Panc1 (cell line): ENCODE data around the gene CACNA2D3. TPM values are rescaled to one million over a fixed set of nuclear protein-coding genes. Genes with fewer than 3 reads are reported as not detected.

Experiments used
- ATAC-seq: fragments of 200-7000 bp; cut with Tn5 transposase; 2 replicates; pipeline ENCODE4 v1.9.1; 2020; ENCODE audit warnings: mild to moderate bottlenecking, moderate library complexity
- BruUV-seq: library from RNA; stranded (reverse); fragments of 400-500 nt; replicated peaks from 2 replicates; lab custom pipeline; 2021; lab: Mats Ljungman, UMichigan
- CTCF ChIA-PET: fragments of 300-600 bp; sonication (Branson Sonifier 250); formaldehyde crosslinking; loops from one replicate; lab custom pipeline; 2022; ENCODE audit warnings: antibody characterized with exemption; lab: Charles Lee
- POLR2A ChIA-PET: fragments of 300-600 bp; sonication (Branson Sonifier 250); formaldehyde crosslinking; loops from one replicate; lab custom pipeline; 2022; ENCODE audit warnings: antibody characterized with exemption; lab: Charles Lee
- DNase-seq: peaks from one replicate; pipeline ENCODE4 v3.0.0-alpha.2; 2010; ENCODE audit warnings: low read depth, low spot score
- H3K27ac ChIP-seq: 2 replicates; pipeline ENCODE4 v1.5.1; 2011; ENCODE audit warnings: mild to moderate bottlenecking, low read length, inconsistent platforms
- H3K27me3 ChIP-seq: fragments of 200-500 bp; sonication (Bioruptor generic); 2 replicates; pipeline ENCODE4 v1.6.0; 2014; ENCODE audit warnings: low read length, inconsistent platforms; ENCODE audit not compliant: control insufficient read depth, insufficient read depth
- H3K36me3 ChIP-seq: fragments of 200-500 bp; sonication (Bioruptor generic); 2 replicates; pipeline ENCODE4 v1.5.1; 2014; ENCODE audit warnings: inconsistent platforms, mild to moderate bottlenecking, low read length, moderate library complexity; ENCODE audit not compliant: control insufficient read depth, insufficient read depth
- H3K4me1 ChIP-seq: 2 replicates; pipeline ENCODE4 v1.5.1; 2011; ENCODE audit warnings: inconsistent platforms, mild to moderate bottlenecking, low read length, moderate library complexity; ENCODE audit not compliant: control insufficient read depth, insufficient read depth
- H3K4me3 ChIP-seq, 2 experiments: 2 replicates each; pipeline ENCODE4 v1.5.1; 2011 to 2012; ENCODE audit warnings: low read depth in 2 of 2, low read length in 2 of 2, mild to moderate bottlenecking in 2 of 2, inconsistent platforms in 1 of 2, moderate library complexity in 1 of 2
- H3K9me3 ChIP-seq: fragments of 200-500 bp; sonication (Bioruptor generic); 2 replicates; pipeline ENCODE4 v1.5.1; 2014; ENCODE audit warnings: low read depth, mild to moderate bottlenecking, inconsistent platforms, low read length, moderate library complexity; ENCODE audit not compliant: control insufficient read depth, insufficient read depth
- POLR2AphosphoS5 ChIP-seq: IDR thresholded peaks from 2 replicates; pipeline ENCODE4 v1.6.1; 2012; ENCODE audit warnings: mild to moderate bottlenecking, low read depth, low read length, moderate library complexity
- SIN3A ChIP-seq: IDR thresholded peaks from 2 replicates; pipeline ENCODE4 v1.6.1; 2012; ENCODE audit warnings: low read depth, mild to moderate bottlenecking, low read length, moderate library complexity, borderline replicate concordance; ENCODE audit not compliant: insufficient read depth
- TCF7L2 ChIP-seq: IDR thresholded peaks from 2 replicates; pipeline ENCODE4 v1.6.1; 2011; ENCODE audit warnings: mild to moderate bottlenecking, low read depth, low read length, inconsistent platforms
- in situ Hi-C: cut with HindIII; loops from 2 replicates; pipeline ENCODE4 v1.10.0; 2016; ENCODE audit warnings: low sequenced_read_pairs, low pct_unique_long_range_greater_than_20kb
- intact Hi-C: fragments of 100-400 bp; cut with micrococcal nuclease; formaldehyde crosslinking; loops from one replicate; pipeline ENCODE4 v1.10.0; 2022; ENCODE audit not compliant: unreplicated experiment
- total RNA-seq: library from RNA; stranded (reverse); gene quantifications from one replicate; pipeline ENCODE4 v1.2.1, GENCODE V29; 2021; ENCODE audit not compliant: unreplicated experiment
- TF ChIP-seq, protein P1 (sequence below), 2 experiments: IDR thresholded peaks; 2 replicates each; pipeline ENCODE4 v1.6.1; 2011 to 2012; ENCODE audit warnings: low read depth in 2 of 2, control low read depth in 1 of 2, low read length in 1 of 2, mild to moderate bottlenecking in 1 of 2, moderate library complexity in 1 of 2; ENCODE audit not compliant: insufficient read depth in 1 of 2
- TF ChIP-seq, protein P2 (sequence below): fragments of 450-650 bp; IDR thresholded peaks from 2 replicates; pipeline ENCODE4 v1.5.1; 2017; ENCODE audit warnings: mild to moderate bottlenecking

CACNA2D3 gene
- total RNA-seq, 1 experiment from 2014 or later: 0.41 TPM

GRCh38 chr3:54202651-54203248 is 80.4 kb downstream of the CACNA2D3 start:
- Histone ChIP-seq H3K4me3 (no peak overlapping the region), H3K9me3 (no peaks in the 10 kb centered on the region), H3K36me3 (no peaks in the 10 kb centered on the region), H3K27me3 (no peaks in the 10 kb centered on the region; the same call in 1 of the 2 replicates), H3K27ac (no peak overlapping the region), H3K4me1 (no peaks in the 10 kb centered on the region)
- POLR2A ChIA-PET: no interaction called here
- ATAC-seq (no peak), DNase-seq (no peak)
- intact Hi-C loops: no loop called here
- no TSS peak for BruUV-seq
- in situ Hi-C loops: no loop called here
- CTCF ChIA-PET: no interaction called here
- no peak for TF ChIP-seq TCF7L2

DNA sequence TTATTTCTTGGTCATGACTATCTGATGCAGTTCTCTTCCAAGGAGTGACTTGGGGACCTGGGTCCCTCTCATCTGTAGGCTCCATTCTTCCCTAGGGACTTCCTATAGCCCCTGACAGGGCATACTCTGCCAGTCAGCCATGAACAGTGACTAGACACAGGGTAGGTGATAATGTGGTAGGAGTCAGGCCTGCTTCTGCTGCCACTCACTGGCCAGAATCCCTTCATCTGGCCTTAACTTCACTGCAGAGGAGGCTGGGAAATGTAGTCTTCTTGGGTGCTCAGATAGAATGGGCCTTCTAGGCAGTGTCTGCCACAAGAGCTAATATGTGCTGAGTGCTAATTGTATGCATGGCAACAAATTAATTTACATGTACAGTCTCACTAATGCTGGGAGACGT is 84.5 kb downstream of the CACNA2D3 start:
- no peak overlapping the region for H3K4me3 ChIP-seq
- TF ChIP-seq POLR2AphosphoS5 (no peak), SIN3A (no peak), TCF7L2 (no peak)
- TF ChIP-seq, protein P1, sequence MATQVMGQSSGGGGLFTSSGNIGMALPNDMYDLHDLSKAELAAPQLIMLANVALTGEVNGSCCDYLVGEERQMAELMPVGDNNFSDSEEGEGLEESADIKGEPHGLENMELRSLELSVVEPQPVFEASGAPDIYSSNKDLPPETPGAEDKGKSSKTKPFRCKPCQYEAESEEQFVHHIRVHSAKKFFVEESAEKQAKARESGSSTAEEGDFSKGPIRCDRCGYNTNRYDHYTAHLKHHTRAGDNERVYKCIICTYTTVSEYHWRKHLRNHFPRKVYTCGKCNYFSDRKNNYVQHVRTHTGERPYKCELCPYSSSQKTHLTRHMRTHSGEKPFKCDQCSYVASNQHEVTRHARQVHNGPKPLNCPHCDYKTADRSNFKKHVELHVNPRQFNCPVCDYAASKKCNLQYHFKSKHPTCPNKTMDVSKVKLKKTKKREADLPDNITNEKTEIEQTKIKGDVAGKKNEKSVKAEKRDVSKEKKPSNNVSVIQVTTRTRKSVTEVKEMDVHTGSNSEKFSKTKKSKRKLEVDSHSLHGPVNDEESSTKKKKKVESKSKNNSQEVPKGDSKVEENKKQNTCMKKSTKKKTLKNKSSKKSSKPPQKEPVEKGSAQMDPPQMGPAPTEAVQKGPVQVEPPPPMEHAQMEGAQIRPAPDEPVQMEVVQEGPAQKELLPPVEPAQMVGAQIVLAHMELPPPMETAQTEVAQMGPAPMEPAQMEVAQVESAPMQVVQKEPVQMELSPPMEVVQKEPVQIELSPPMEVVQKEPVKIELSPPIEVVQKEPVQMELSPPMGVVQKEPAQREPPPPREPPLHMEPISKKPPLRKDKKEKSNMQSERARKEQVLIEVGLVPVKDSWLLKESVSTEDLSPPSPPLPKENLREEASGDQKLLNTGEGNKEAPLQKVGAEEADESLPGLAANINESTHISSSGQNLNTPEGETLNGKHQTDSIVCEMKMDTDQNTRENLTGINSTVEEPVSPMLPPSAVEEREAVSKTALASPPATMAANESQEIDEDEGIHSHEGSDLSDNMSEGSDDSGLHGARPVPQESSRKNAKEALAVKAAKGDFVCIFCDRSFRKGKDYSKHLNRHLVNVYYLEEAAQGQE (IDR thresholded peaks at IDR 0.05; ENCODE audit: insufficient read depth in 1 of 2, low read depth in 2 of 2, low read length in 1 of 2): no peak
- TF ChIP-seq, protein P2, sequence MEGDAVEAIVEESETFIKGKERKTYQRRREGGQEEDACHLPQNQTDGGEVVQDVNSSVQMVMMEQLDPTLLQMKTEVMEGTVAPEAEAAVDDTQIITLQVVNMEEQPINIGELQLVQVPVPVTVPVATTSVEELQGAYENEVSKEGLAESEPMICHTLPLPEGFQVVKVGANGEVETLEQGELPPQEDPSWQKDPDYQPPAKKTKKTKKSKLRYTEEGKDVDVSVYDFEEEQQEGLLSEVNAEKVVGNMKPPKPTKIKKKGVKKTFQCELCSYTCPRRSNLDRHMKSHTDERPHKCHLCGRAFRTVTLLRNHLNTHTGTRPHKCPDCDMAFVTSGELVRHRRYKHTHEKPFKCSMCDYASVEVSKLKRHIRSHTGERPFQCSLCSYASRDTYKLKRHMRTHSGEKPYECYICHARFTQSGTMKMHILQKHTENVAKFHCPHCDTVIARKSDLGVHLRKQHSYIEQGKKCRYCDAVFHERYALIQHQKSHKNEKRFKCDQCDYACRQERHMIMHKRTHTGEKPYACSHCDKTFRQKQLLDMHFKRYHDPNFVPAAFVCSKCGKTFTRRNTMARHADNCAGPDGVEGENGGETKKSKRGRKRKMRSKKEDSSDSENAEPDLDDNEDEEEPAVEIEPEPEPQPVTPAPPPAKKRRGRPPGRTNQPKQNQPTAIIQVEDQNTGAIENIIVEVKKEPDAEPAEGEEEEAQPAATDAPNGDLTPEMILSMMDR: no peak
- no TSS peak for BruUV-seq
- ChIA-PET CTCF (no interaction called here), POLR2A (no interaction called here)
- no peak overlapping the region for H3K27ac ChIP-seq
- intact Hi-C loops (no loop called here), in situ Hi-C loops (no loop called here)
- H3K36me3 ChIP-seq: no peaks in the 10 kb centered on the region
- DNase-seq: no peak
- no peaks in the 10 kb centered on the region for H3K4me1 ChIP-seq
- H3K27me3 ChIP-seq: no peaks in the 10 kb centered on the region
- H3K9me3 ChIP-seq: no peaks in the 10 kb centered on the region
- no peak for ATAC-seq

DNA sequence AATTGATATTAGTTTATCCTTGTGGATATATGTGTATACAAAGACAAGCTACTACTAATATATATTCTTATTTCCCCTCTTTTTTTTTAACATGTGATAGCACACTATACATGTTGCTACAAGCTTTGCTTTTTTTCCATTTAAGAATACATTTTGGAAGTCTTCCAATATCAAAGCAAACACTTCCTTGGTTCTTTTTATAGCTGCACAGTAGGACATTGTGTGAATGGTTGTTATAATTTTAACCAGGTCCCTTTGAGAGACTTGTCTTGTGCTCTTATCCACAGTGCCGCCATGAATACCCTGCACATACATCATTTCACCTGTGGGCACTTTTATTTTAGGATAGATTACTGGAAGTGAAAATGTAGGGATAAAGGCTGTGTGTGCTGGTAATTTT is 88.7 kb downstream of the CACNA2D3 start:
- Histone ChIP-seq H3K4me1 (no peaks in the 10 kb centered on the region), H3K9me3 (no peaks in the 10 kb centered on the region), H3K27me3 (no peaks in the 10 kb centered on the region), H3K27ac (no peak overlapping the region), H3K4me3 (no peak overlapping the region), H3K36me3 (no peaks in the 10 kb centered on the region)
- no peak for ATAC-seq
- in situ Hi-C loops: no loop called here
- DNase-seq: no peak
- intact Hi-C loops: no loop called here
- no TSS peak for BruUV-seq
- CTCF ChIA-PET: no interaction called here
- TF ChIP-seq, protein P1 (IDR thresholded peaks at IDR 0.05; ENCODE audit: insufficient read depth in 1 of 2, low read depth in 2 of 2, low read length in 1 of 2): no peak
- TF ChIP-seq POLR2AphosphoS5: no peak
- TF ChIP-seq, protein P2: no peak
- no peak for TF ChIP-seq TCF7L2
- no peak for TF ChIP-seq SIN3A
- POLR2A ChIA-PET: no interaction called here
